ENCODE measurements around the gene ZNF30.

DNA sequence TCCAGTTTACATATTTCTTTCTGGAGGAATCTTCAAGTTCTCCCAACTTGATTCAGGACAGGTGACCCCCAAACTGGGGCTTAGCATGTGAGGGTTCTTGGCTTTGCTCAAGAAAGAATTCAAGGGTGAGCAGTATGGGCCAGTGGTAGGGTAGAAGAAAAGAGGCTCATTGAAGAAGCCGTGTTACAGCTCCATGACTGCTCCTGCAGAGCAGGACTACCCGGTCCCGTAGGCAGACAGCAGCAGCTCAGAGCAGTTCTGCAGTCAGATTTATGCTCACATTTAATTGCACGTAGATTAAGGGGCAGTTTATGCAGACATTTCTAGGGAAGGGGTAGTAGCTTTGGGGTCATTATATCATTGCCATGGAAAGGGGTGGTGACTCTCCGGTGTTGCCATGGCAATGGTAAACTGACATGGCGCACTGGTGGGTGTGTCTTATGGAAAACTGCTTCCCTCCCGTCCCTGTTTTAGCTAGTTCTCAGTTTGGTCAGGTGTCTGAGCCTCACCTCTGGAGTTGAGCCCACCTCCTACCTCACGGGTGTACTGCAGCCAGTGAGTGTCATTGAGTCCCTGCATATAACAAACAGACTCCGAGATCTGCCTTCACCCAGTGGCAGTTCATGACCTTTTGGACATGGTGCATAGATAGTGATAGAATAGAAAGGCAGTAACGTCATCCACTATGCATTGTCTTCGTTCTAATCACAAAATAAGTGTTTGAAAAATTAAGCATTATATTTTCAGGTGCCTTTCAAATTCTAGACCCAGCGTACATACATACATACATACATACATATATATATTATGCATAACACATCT, 53.3 kb downstream of the ZNF30 start:
- TF ChIP-seq, protein P1, sequence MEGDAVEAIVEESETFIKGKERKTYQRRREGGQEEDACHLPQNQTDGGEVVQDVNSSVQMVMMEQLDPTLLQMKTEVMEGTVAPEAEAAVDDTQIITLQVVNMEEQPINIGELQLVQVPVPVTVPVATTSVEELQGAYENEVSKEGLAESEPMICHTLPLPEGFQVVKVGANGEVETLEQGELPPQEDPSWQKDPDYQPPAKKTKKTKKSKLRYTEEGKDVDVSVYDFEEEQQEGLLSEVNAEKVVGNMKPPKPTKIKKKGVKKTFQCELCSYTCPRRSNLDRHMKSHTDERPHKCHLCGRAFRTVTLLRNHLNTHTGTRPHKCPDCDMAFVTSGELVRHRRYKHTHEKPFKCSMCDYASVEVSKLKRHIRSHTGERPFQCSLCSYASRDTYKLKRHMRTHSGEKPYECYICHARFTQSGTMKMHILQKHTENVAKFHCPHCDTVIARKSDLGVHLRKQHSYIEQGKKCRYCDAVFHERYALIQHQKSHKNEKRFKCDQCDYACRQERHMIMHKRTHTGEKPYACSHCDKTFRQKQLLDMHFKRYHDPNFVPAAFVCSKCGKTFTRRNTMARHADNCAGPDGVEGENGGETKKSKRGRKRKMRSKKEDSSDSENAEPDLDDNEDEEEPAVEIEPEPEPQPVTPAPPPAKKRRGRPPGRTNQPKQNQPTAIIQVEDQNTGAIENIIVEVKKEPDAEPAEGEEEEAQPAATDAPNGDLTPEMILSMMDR (IDR thresholded peaks at IDR 0.05) = no peak
- no peak for TF ChIP-seq POLR2A (IDR thresholded peaks at IDR 0.05)
- no peak for TF ChIP-seq POLR2AphosphoS5 (IDR thresholded peaks at IDR 0.05)

Data from transverse colon (tissue), 4 donors.